Measurements from ENCODE around the gene RAP2A. TPM values are rescaled to one million over a fixed set of nuclear protein-coding genes. Genes with fewer than 3 reads are reported as not detected.

Gene RAP2A
- 10 to 100 TPM; 31.0 to 39.4 TPM for total RNA-seq

DNA sequence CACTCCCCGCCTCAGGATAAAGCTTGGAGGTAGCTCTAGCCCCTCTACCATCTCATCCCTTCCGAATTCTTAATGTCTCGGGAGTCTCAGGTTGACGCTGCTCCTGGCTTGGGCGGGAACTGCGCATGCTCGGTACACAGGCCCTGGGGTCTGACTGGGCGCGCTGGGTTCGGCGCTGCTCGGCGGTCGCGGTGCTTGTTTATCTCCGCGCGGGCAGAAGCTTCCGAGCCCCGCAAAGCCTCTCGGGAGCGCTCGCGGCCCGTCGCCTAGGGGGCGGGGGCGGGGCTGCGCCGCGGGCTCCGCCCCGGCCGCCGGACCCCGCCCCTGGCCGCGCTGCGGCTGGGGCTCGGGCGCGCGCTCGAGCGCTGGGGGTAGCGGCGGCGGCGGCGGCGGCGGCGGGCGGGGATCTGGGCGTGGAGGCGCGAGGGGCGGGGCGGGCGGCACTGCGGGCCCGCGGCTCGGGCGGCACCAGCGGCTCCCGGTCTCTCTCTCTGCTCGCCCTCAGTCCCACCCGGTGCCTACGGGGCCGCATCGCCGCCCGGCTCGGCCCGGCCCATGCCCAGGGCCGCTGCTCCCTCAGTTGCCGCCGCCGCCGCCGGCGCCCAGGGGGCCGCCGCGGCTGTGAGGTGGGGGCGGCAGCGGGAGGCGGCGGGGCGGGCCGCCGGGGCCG, at the start of gene RAP2A:
Gene RAP2A, plus strand, starts transcription at position 443 of the 670 bp plus-strand sequence. CDS start 302 bp downstream, outside the sequence.
- DNase-seq (ENCODE audit: low spot score) (peak; percentile 48), ATAC-seq (ENCODE audit: insufficient number of reproducible peaks, low FRiP score, low read depth) (peak; percentile 48)
- H3K27ac ChIP-seq = peak within 1 kb of the TSS; percentile 99 to 100
- peak within 1 kb of the TSS; percentile 91 for H3K4me3 ChIP-seq
- no peaks in the 10 kb centered on the region for H3K9me3 ChIP-seq
- no peaks in the 10 kb centered on the region for H3K27me3 ChIP-seq (replicated peaks; ENCODE audit: insufficient read depth)
- no peaks in the 10 kb centered on the region for H3K36me3 ChIP-seq
- H3K4me1 ChIP-seq (ENCODE audit: control insufficient read depth in 1 of 2, low read depth in 2 of 2) = peaks cover 17 to 33% of the 10 kb centered on the region in 2 donors
- TF ChIP-seq, protein P1, sequence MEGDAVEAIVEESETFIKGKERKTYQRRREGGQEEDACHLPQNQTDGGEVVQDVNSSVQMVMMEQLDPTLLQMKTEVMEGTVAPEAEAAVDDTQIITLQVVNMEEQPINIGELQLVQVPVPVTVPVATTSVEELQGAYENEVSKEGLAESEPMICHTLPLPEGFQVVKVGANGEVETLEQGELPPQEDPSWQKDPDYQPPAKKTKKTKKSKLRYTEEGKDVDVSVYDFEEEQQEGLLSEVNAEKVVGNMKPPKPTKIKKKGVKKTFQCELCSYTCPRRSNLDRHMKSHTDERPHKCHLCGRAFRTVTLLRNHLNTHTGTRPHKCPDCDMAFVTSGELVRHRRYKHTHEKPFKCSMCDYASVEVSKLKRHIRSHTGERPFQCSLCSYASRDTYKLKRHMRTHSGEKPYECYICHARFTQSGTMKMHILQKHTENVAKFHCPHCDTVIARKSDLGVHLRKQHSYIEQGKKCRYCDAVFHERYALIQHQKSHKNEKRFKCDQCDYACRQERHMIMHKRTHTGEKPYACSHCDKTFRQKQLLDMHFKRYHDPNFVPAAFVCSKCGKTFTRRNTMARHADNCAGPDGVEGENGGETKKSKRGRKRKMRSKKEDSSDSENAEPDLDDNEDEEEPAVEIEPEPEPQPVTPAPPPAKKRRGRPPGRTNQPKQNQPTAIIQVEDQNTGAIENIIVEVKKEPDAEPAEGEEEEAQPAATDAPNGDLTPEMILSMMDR (IDR thresholded peaks at IDR 0.05) = no peak

DNA sequence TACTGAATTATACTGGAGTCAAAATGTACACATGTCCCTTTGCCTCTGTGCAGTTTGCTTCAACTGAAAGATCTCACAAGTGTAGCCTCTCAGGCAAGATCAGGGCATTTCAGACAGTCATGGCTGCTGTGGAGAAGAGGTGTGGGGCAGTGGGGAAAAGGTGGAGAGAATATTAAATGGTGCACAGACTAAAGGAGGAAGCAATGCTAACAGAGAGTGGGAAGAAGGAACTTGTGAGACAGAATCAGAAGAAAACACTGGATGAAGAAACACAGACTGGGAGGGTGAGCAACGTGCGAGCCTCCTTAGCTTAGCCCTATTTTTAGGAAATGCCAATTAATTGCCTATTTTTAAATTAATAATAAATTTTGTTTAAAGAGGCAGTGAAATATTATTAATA, 49.6 kb upstream of the RAP2A start:
- Histone ChIP-seq H3K27ac (no peak overlapping the region), H3K4me1 (ENCODE audit: control insufficient read depth in 1 of 2, low read depth in 2 of 2) (peaks cover 9 to 16% of the 10 kb centered on the region in 2 donors), H3K27me3 (replicated peaks; ENCODE audit: insufficient read depth) (no peaks in the 10 kb centered on the region), H3K4me3 (no peak overlapping the region), H3K36me3 (peaks cover 7% of the 10 kb centered on the region), H3K9me3 (no peaks in the 10 kb centered on the region)
- ATAC-seq (ENCODE audit: insufficient number of reproducible peaks, low FRiP score, low read depth) = no peak
- TF ChIP-seq, protein P1 (IDR thresholded peaks at IDR 0.05) = no peak
- DNase-seq (ENCODE audit: low spot score) = no peak

DNA sequence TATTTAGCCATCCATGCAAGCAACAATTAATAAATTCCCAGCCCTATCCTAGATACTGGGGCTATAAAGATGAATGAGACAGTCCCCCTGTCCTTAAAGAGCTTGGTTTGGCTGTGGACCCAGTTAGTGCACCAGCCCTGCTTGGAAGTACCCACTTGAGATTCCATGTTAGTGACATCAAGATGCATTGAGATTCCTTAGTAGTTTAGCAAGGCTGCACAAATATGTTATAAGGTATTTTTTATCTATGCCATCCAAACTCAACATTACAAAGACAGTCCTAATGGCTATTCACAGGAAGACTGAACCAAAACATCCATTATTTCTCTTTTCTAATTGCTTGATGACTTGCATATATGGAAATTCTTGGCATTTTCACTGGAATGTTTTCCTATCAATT, 48.8 kb upstream of the RAP2A start:
- ATAC-seq (ENCODE audit: insufficient number of reproducible peaks, low FRiP score, low read depth) (no peak), DNase-seq (ENCODE audit: low spot score) (no peak)
- H3K27me3 ChIP-seq (replicated peaks; ENCODE audit: insufficient read depth) = no peaks in the 10 kb centered on the region
- no peak overlapping the region for H3K27ac ChIP-seq
- H3K9me3 ChIP-seq = no peaks in the 10 kb centered on the region
- no peak overlapping the region for H3K4me3 ChIP-seq
- peaks cover 6% of the 10 kb centered on the region for H3K36me3 ChIP-seq
- TF ChIP-seq, protein P1 (IDR thresholded peaks at IDR 0.05) = no peak
- H3K4me1 ChIP-seq (ENCODE audit: control insufficient read depth in 1 of 2, low read depth in 2 of 2) = peaks cover 9 to 16% of the 10 kb centered on the region in 2 donors

DNA sequence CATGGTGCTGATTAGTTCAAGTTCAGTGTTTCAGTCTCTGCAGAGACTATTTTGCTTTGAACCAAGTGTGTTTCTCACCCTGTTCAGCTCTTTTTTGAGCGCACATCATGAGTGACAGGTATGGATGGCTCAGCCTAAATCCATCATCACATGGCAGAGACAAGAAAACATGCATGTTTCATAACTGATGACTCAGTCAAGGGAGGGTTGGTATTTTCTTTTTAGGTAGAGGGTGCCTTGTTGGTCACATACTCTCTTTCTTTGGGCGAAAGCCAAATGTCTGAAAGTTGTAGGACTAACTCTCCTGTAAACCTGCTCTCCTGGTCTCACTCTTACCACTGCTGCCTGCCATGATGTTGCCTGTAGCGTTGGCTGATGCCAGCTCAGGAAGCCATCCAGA, 48.1 kb upstream of the RAP2A start:
- TF ChIP-seq, protein P1 (IDR thresholded peaks at IDR 0.05) = no peak
- no peaks in the 10 kb centered on the region for H3K27me3 ChIP-seq (replicated peaks; ENCODE audit: insufficient read depth)
- ATAC-seq (ENCODE audit: insufficient number of reproducible peaks, low FRiP score, low read depth) = no peak
- H3K4me1 ChIP-seq (ENCODE audit: control insufficient read depth in 1 of 2, low read depth in 2 of 2) = peaks cover 9 to 16% of the 10 kb centered on the region in 2 donors
- H3K9me3 ChIP-seq = no peaks in the 10 kb centered on the region
- H3K4me3 ChIP-seq = no peak overlapping the region
- no peak overlapping the region for H3K27ac ChIP-seq
- no peaks in the 10 kb centered on the region for H3K36me3 ChIP-seq
- no peak for DNase-seq (ENCODE audit: low spot score)

DNA sequence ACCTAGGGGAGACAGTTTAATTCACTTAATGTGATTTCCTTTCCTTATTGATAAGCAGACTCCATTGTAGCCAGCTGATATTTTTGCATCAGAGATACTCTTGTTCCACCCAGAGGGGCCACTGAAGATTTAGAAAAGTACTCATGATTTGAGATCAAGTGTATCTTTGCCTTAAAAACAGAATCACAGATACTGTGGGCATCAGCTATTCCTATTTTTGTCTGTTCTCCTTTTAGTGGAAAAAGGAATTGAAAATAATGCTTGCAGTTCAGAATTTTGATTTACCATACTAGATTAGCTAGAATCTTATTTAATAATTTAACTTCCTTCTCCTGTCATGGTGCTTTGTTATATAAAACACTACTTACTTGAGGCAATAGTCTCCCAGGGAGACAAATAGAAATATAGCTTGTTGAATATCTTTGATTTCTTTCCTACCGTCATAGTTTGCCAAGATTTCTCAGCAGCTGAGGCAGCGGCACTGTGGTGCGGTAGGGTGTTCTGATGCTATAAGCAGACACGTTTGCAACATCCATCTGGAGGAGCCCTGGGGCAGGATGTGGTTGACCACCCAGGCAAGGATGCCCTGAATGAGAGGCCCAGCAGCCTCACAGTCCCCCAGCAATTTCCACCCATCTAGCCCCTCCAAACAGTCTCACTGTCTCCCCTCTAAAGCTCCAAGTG, 47.0 kb upstream of the RAP2A start:
- Histone ChIP-seq H3K36me3 (peaks cover 2% of the 10 kb centered on the region), H3K27me3 (replicated peaks; ENCODE audit: insufficient read depth) (no peaks in the 10 kb centered on the region), H3K4me1 (ENCODE audit: control insufficient read depth in 1 of 2, low read depth in 2 of 2) (peaks cover 9 to 22% of the 10 kb centered on the region in 2 donors), H3K4me3 (no peak overlapping the region), H3K9me3 (no peaks in the 10 kb centered on the region), H3K27ac (no peak overlapping the region)
- TF ChIP-seq, protein P1 (IDR thresholded peaks at IDR 0.05) = no peak
- no peak for DNase-seq (ENCODE audit: low spot score)
- no peak for ATAC-seq (ENCODE audit: insufficient number of reproducible peaks, low FRiP score, low read depth)

Data from thoracic aorta (tissue), 2 donors.